ENCODE results near the gene PDPK1.
"Not testable (repeated sequence)": the region's sequence is repeated elsewhere in the genome, so short reads cannot be mapped to it uniquely, and the experiment has no call there.

The PDPK1 gene

GRCh38 chr16:2595393-2596205 is 57.8 kb downstream of the PDPK1 start:
- DNase-seq, result no peak

- DNase-seq, result no peak
Observed at GRCh38 chr16:2596747-2597559, 59.1 kb downstream of the PDPK1 start.

DNA sequence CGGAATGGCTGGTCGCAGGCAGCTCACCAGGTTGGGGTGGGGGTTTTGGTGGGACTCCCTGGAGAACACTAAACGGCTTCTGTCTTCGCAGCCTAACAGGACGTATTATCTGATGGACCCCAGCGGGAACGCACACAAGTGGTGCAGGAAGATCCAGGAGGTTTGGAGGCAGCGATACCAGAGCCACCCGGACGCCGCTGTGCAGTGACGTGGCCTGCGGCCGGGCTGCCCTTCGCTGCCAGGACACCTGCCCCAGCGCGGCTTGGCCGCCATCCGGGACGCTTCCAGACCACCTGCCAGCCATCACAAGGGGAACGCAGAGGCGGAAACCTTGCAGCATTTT is 59.7 kb downstream of the PDPK1 start:
- DNase-seq, result no peak

GRCh38 chr16:2598133-2598641 is 60.4 kb downstream of the PDPK1 start:
- DNase-seq, result no peak

GRCh38 chr16:2598723-2599122 is 60.9 kb downstream of the PDPK1 start:
- no peak for DNase-seq

DNA sequence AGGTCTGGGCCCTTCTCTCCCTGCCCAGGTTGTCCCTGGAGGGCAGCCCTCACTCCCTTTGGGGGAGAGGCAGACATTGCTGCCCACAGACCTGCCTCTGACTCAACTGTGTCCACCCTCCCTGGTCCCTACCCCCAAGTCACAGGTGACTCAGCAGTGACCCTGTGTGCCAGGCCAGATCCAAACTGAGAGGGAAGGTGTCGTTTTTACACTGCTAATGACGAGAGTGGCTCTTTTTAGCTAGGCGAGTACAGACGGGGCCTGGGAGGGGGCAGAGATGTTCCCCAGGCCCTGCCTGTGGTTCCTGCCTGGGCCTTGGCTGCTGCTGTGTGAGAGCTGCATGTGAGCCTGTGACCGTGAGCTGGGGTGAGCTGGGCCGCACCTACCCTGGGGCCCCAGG is 61.3 kb downstream of the PDPK1 start:
- DNase-seq, result not testable (repeated sequence)

DNA sequence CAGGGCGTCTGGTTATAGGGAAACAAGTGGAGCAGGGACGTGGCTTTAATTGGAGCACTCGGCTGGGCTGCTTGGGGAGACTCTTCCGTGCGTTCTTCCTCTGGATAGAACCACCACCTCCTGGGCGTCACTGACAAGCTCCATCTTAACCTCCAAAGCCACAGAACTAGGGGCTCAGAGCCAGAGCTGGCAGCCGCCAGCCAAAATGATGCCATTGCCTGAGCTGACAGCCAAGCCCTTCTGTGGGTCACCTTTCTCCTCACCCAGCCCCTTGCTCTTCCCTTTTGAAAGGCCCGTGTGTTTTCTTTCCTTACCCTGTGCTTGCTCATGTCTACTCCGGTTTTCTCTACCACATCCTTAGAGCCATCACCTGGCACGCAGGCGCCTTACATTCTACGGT is 62.0 kb downstream of the PDPK1 start:
- DNase-seq, result not testable (repeated sequence)

DNA sequence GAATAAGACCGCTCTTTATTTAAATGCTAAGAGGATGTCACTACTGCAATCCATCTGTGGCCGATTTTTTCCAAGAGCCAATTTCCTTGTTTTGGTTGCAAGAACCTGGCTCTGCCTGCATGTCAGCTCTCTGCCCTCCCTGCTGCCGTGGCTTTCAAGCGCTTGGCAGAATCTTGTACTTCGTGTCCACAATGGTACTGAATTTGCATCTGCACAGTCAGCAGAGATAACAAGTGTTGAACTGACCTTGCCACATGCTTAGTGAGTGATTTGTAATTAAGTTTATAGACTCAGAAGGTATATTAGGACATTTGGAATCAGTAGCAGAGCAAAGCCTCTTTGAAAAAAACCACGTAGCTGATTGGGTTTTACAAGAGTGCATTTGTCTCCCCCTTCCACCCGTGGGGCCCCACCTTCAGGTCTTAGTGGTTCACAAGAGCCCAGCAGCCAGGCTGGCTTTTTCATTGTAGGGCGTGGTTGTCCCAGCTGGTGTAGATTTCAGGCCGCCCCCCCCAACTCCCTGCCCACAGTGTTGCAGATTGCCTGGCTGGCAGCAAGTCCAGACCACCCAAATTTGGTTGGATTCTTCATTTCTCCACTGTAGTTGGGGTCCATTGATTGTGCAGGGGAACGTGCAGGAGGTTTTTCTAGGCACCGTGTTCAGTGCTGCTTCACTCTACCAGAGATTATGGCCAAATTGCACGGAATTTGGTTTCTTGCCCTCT is 63.6 kb downstream of the PDPK1 start:
- not testable (repeated sequence) for DNase-seq

DNA sequence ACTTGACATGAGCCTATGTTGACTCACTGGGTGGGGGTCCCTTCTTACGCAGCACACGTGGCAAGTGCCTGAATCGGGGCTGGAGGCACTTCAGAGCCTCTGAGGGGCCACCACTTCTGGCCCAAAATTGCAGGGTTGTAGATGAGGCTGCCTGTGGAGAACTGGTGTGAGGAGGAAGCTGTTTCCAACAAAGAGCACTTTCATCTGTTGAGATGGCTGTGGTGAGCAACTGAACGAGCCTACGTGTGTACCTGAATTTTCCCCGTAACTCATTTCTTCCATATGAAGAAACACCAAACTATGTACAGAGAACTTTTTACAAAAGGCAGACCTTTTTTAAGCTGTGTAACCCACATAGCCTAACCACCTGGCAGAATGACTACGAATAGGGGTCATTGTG is 64.4 kb downstream of the PDPK1 start:
- not testable (repeated sequence) for DNase-seq

DNA sequence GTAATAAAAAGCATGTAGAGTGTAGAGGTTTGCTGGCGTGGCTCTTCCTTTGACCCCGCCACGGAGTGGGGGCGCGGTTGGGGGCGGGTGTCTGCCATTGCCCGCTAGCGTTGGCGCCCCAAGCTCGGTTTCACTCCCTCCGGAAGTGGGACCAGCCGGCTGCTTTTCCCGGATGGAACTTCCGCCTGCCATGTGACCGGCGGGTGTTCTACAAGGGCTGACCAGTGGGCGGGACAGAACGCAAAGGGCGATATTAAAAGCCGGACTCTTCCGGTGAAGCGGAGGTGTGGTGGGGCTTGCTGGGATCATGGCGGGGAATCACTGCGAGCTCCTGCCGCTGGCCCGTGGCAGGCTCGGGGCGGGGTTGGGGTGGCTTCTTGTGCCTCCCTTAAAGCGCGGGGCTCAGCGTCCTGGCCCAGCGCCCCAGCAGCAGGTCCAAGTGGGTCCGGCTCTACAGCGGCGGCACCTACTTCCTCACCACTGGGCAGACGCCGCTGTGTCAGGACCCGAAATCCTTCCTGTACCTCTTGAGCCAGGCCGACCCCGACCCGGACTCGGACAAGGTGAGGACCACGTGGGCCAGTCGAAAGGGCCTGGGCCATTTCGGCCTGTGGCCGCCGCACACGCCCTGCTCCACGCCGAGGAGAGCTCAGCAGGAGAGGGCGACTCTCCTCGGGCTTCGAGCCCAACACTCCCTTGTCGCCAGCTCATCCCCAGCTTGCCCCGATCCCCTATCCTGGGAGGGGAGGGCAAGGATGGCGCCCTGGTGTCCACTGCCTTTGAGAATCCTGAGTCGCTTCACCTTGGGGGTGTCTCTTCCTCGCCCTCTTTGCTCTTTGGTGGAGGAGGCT is 65.6 kb downstream of the PDPK1 start:
- DNase-seq, result peak; percentile 98

DNA sequence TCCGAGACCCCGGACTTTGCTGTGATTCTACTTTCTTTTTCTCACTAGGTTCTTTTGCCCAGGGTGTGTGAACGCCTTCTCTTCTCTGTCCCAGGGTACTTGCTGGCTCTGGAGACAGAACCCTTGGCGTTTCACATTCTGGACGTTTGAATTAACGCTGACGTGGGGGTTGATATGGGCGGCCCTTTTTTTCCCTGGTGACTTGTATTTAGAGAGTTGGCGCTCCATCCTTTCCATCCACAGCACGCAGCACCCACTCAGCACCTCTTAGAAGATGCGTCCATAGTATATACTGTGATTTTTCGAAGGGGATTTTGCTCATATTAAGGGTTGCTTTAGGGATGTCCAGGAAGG is 66.2 kb downstream of the PDPK1 start:
- DNase-seq, result not testable (repeated sequence)

DNA sequence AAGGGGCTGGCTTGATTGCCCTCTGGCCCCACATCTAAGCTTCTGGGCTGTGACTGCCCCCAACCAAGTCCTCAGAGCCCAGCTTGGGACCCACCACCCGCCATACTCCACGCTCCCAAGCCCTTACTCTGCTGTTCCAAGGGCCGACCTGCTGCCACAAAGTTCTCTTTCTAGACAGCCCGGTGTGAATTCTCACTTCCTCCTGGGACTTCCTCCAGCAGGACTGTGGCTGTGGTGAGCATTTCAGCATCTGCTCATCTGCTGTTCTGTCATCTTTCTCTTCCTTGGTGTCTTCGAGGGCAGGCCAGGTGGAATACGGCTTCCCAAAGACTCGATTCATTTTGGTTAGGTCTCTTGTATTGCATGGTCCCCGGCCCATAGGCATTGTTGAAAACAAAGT is 69.0 kb downstream of the PDPK1 start:
- not testable (repeated sequence) for DNase-seq

GRCh38 chr16:2609345-2609744 is 71.5 kb downstream of the PDPK1 start:
- DNase-seq, result not testable (repeated sequence)

DNA sequence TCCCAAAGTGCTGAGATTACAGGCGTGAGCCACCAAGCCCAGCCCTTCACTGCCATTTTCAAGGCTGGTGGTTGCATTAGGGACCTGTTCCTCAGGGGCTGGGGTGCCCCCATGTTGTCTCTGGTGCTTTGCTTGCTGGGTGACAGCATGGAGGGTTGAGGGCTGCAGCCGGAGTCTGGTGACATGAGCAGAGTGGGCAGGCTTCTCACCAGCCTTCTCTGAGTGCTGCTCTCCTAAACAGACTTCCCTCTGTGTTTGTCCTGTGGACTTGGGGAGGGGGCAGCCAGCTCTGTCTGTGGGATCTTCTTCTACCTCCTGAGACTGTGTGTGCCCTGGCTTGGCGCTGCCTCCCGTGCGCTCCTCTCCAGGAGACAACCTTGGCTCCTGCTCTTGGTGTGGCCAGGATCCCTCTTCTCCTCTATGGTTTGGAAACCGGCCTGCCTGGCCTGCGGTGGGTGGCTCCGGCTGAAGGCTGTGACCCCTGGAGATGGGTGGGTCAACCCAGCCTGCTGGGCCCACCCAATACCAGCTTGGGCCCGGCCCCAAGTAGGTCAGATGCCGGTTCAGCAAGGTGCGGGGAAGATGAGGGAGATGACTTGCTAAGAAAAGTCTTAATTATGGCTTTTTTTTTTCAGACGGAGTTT is 72.1 kb downstream of the PDPK1 start:
- no peak for DNase-seq

- no peak for DNase-seq
Observed at GRCh38 chr16:2610781-2611498, 73.1 kb downstream of the PDPK1 start.

DNA sequence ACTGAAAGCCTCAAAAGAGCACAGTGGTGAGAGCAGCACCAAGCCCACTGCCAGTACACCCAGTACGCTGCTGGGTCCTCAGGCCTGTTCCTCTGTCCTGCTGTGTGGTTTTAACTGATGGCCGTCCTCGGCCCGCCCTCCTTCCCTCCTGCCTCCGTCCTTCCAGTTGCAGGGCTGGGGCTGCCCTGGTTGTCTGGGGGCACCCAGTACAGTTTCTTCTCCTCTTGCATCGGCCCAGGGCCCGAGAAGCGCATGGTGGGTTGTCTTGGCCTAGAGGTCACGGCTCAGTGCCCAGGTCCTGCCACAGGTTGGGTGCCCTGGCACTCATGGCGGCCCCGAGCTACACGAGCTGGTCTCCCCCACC is 73.7 kb downstream of the PDPK1 start:
- DNase-seq, result no peak

DNA sequence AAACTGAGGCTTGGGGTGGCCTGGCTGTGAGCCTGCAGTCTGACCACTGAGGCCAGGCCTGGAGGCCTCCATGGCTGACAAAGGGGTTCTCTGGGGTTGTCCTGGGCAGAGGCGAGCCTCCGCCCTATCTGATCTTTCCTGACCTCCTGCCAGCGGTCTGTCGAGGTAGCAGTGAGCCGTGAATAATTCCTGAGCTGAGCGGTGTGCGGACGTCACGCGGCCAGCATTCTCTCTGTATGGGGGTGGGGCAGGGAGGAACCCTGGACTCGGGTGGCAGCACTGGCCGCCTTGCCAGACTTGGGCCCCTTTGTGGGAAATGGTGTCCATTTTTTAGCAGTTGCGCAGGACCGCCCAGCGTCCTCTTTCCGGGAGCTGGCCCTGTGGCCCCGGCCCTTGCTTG is 74.1 kb downstream of the PDPK1 start:
- DNase-seq, result not testable (repeated sequence)

DNA sequence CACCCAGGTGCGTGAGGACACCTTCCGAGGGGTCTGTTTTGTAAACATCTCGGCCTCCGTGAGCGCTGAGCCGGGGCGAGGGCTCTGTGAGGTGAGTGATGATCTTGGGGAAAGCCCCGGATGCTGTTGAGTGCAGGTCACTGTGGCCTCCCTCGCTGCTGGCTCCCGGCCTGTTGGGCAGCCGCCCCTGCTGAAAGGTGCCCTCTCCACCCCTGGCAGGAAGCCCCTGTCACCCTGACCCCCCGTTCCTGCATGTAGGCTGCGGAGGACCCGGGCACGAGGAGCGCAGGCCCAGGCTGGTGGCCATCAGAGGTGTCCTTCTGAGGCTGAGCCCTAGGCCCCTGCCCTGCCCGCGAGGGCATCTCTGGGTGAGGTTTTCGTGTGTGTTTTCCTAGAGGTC is 75.4 kb downstream of the PDPK1 start:
- DNase-seq, result not testable (repeated sequence)

DNA sequence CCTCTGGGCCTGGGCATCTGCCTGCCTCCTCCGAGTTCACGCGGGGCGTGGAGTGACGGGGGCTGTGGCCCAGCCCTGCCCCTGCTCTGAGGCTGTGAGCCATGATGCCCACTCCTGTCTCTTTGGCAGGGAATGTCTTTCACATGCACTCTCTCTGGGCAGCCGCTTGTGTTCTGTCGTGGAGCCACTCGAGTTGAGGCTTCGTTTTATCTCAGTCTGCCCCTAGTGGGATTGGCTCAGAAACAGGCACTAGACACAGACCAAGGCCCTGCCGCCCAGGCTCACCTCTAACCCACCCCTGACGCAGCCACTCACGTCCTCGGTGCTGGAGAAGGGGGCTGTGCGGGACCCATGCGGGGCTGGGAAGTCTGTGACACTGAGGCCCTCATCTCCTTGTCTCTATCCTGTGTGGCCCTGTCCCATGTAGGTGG is 77.0 kb downstream of the PDPK1 start:
- no peak for DNase-seq

DNA sequence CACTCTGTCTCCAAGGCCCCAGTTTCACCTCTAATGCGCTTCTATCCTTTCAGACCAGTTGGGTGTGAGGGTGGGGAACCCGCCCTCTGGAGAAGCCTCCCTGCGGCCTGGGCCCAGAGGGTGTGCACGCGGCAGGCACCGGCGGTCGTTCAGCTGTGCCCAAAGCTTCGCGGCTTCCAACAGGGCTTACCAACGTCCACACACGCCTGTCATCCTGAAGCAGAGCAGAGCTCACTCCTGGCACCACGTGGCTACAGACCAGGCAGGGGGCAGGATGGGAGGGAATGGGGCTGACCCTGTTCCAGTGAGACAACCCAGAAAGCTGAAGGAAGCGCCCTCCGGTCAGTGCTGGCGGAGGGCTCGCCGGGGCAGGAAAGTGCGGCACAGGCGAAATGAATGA is 81.1 kb downstream of the PDPK1 start:
- not testable (repeated sequence) for DNase-seq

DNA sequence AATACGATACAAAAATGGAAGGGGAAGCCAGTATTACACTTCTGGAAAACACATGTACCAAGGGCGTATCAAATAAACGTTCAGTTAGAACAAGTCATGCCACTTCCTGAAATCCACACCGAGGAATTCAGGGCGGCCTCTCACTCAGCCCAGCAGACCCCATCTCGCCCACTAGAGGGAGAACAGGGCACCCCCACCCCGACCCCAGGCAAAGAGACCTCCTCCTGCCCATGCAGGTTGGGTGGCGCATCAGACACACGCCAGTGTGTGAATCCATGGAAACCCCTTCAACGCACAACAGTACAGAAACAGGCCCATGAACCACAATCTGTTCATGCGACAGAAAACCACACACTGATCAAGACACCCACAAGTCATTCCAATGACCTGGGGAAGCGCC is 81.8 kb downstream of the PDPK1 start:
- not testable (repeated sequence) for DNase-seq

Data from NCI-H82 (cell line).